GM12878 (cell line): Measurements from ENCODE around the gene BCAR3. TPM values are rescaled to one million over a fixed set of nuclear protein-coding genes. Genes with fewer than 3 reads are reported as not detected.

Source experiments
- BCL11A ChIP-seq: IDR thresholded peaks from 2 replicates; pipeline ENCODE4 v1.6.1; 2011; ENCODE audit warnings: low read depth, low read length
- CTCF ChIP-seq, 3 experiments: IDR thresholded peaks in 2 of 3; conservative IDR thresholded peaks in 1 of 3; 2 replicates each; pipeline ENCODE4 v1.5.1; 2011; ENCODE audit warnings: low read depth in 3 of 3, low read length in 3 of 3, mild to moderate bottlenecking in 3 of 3, control low read depth in 2 of 3, moderate library complexity in 2 of 3, inconsistent platforms in 1 of 3, mixed read lengths in 1 of 3; ENCODE audit not compliant: control insufficient read depth in 2 of 3, insufficient read depth in 1 of 3; ENCODE audit errors: extremely low read depth in 1 of 3
- E2F4 ChIP-seq: IDR thresholded peaks from 2 replicates; pipeline ENCODE4 v1.6.1; 2012; ENCODE audit warnings: low read depth, low read length, improper control_type of control experiment
- EED ChIP-seq: sonication (generic); IDR thresholded peaks from 2 replicates; pipeline ENCODE4 v1.6.1; 2016; ENCODE audit warnings: antibody characterized with exemption, low read depth
- EGR1 ChIP-seq, 2 experiments: IDR thresholded peaks; 1 replicate in 1 of 2; 2 replicates in 1 of 2; pipeline ENCODE4 v1.6.1; 2011 to 2012; ENCODE audit warnings: low read depth in 2 of 2, low read length in 2 of 2, borderline replicate concordance in 1 of 2, mild to moderate bottlenecking in 1 of 2, moderate library complexity in 1 of 2
- HDGF ChIP-seq: fragments of 450-650 bp; IDR thresholded peaks from 2 replicates; pipeline ENCODE4 v1.6.1; 2016; ENCODE audit warnings: antibody characterized with exemption
- IKZF1 ChIP-seq: fragments of 450-650 bp; conservative IDR thresholded peaks from 2 replicates; pipeline ENCODE4 v1.6.1; 2017; ENCODE audit warnings: antibody characterized with exemption, mild to moderate bottlenecking
- JUND ChIP-seq: IDR thresholded peaks from 2 replicates; pipeline ENCODE4 v1.6.1; 2012; ENCODE audit warnings: low read depth, mild to moderate bottlenecking, low read length, improper control_type of control experiment, moderate library complexity
- LARP7 ChIP-seq: fragments of 450-650 bp; IDR thresholded peaks from 2 replicates; pipeline ENCODE4 v1.6.1; 2017; ENCODE audit warnings: mild to moderate bottlenecking
- MEF2A ChIP-seq: IDR thresholded peaks from 2 replicates; pipeline ENCODE4 v1.6.1; 2011; ENCODE audit warnings: low read depth, mild to moderate bottlenecking, low read length, moderate library complexity; ENCODE audit not compliant: insufficient read depth
- MEF2B ChIP-seq: fragments of 450-650 bp; IDR thresholded peaks from 2 replicates; pipeline ENCODE4 v1.6.1; 2018; ENCODE audit warnings: mild to moderate bottlenecking, moderate library complexity; ENCODE audit not compliant: partially characterized antibody, poor library complexity, severe bottlenecking
- MYB ChIP-seq: fragments of 150-350 bp; IDR thresholded peaks from 2 replicates; pipeline ENCODE4 v1.6.1; 2014; ENCODE audit warnings: mild to moderate bottlenecking, low read depth, low read length, borderline replicate concordance
- NBN ChIP-seq: fragments of 450-650 bp; IDR thresholded peaks from 2 replicates; pipeline ENCODE4 v1.6.1; 2016
- NFYA ChIP-seq: IDR thresholded peaks from 2 replicates; pipeline ENCODE4 v1.6.1; 2011; ENCODE audit warnings: low read depth, mild to moderate bottlenecking, low read length, improper control_type of control experiment, borderline replicate concordance
- NKRF ChIP-seq: fragments of 450-650 bp; conservative IDR thresholded peaks from 2 replicates; pipeline ENCODE4 v1.6.1; 2017; ENCODE audit warnings: mild to moderate bottlenecking, moderate library complexity
- PKNOX1 ChIP-seq: fragments of 450-650 bp; IDR thresholded peaks from 2 replicates; pipeline ENCODE4 v1.6.1; 2016; ENCODE audit warnings: mild to moderate bottlenecking
- POLR2A ChIP-seq: IDR thresholded peaks from 2 replicates; pipeline ENCODE4 v1.6.1; 2011; ENCODE audit warnings: low read depth, mild to moderate bottlenecking, low read length
- POU2F2 ChIP-seq: IDR thresholded peaks from 3 replicates; pipeline ENCODE4 v1.6.1; 2011; ENCODE audit warnings: low read depth, mild to moderate bottlenecking, low read length, borderline replicate concordance
- RBBP5 ChIP-seq: fragments of 200-600 bp; sonication (generic); conservative IDR thresholded peaks from 2 replicates; pipeline ENCODE4 v1.6.1; 2016
- SPI1 ChIP-seq: IDR thresholded peaks from 2 replicates; pipeline ENCODE4 v1.6.1; 2011; ENCODE audit warnings: low read depth, mild to moderate bottlenecking, low read length, moderate library complexity, borderline replicate concordance; ENCODE audit not compliant: insufficient read depth
- SREBF2 ChIP-seq: IDR thresholded peaks from 2 replicates; pipeline ENCODE4 v1.6.1; 2012; ENCODE audit warnings: mild to moderate bottlenecking, low read length
- SRF ChIP-seq, 2 experiments: IDR thresholded peaks; 2 replicates each; pipeline ENCODE4 v1.6.1; 2011; ENCODE audit warnings: low read depth in 2 of 2, low read length in 2 of 2, mild to moderate bottlenecking in 1 of 2, moderate library complexity in 1 of 2
- USF1 ChIP-seq: IDR thresholded peaks from 2 replicates; pipeline ENCODE4 v1.6.1; 2011; ENCODE audit warnings: borderline replicate concordance, low read depth, mild to moderate bottlenecking, moderate library complexity, mixed read lengths, low read length; ENCODE audit not compliant: insufficient read depth; ENCODE audit errors: extremely low read length
- USF2 ChIP-seq: IDR thresholded peaks from 2 replicates; pipeline ENCODE4 v1.6.1; 2011; ENCODE audit warnings: low read depth, low read length, improper control_type of control experiment, borderline replicate concordance
- polyA plus RNA-seq, 11 experiments: library from polyadenylated mRNA; depleted of rRNA in 4 of 11; unstranded in 6 of 11; stranded (reverse) in 5 of 11; fragments of >200 nt; fragmentation: Nextera tagmentation in 4 of 11; fragmentation: Illumina TruSeq in 1 of 11; extraction: Ambion mirVana in 4 of 11; extraction: Trizol in 1 of 11; gene quantifications; 1 replicate in 1 of 11; 2 replicates in 10 of 11; pipeline versions ENCODE4 v1.2.1 to v1.2.3, GENCODE V29; 2011 to 2016; ENCODE audit warnings: inconsistent platforms in 2 of 11, missing spikeins in 2 of 11, low read depth in 1 of 11
- total RNA-seq, 4 experiments: library from RNA; depleted of rRNA in 3 of 4; stranded (reverse); fragments of >200 nt in 3 of 4; fragmentation: Illumina TruSeq in 1 of 4; extraction: Trizol in 1 of 4; gene quantifications; 2 replicates each; pipeline versions ENCODE4 v1.2.1 to v1.2.3, GENCODE V29; 2013 to 2021

Gene BCAR3
- total and polyA plus RNA-seq, 10 of the 15 experiments (the other 5 are each of a cell fraction or from before 2014, with no cell fraction given) = 1.3 to 6.6 (median 1.8) TPM

GRCh38 chr1:93704052-93704451 lies 22.4 kb upstream of the BCAR3 start (continued):
- peak in 1 of 2 experiments; percentile 85; a peak in 2 of 3 replicates for TF ChIP-seq EGR1 (IDR thresholded peaks at IDR 0.05; ENCODE audit: borderline replicate concordance in 1 of 2, low read depth in 2 of 2, low read length in 2 of 2)
- TF ChIP-seq LARP7 = no peak
- peak; percentile 99 for TF ChIP-seq MEF2A
- TF ChIP-seq JUND = peak; percentile 62; the same call in 1 of the 2 replicates
- peak; percentile 95 for TF ChIP-seq EED
- TF ChIP-seq BCL11A = peak; percentile 100
- TF ChIP-seq IKZF1 = peak; percentile 95
- TF ChIP-seq NBN = peak; percentile 98
- TF ChIP-seq PKNOX1 = peak; percentile 70
- peak; percentile 96 for TF ChIP-seq MEF2B
- peak; percentile 89; the same call in 2 of the 3 replicates for TF ChIP-seq POU2F2
- TF ChIP-seq E2F4 = no peak
- peak in 1 of 2 experiments; percentile 79; a peak in 1 of 4 replicates for TF ChIP-seq SRF (IDR thresholded peaks at IDR 0.05; ENCODE audit: low read depth in 2 of 2, low read length in 2 of 2)
- no peak for TF ChIP-seq USF2
- TF ChIP-seq SREBF2 = no peak
- TF ChIP-seq MYB = peak; percentile 50; the same call in 1 of the 2 replicates
- peak; percentile 98 for TF ChIP-seq SPI1
- no peak; the same call in 1 of the 2 replicates for TF ChIP-seq NKRF
- TF ChIP-seq RBBP5 = no peak
- no peak for TF ChIP-seq NFYA
- no peak for TF ChIP-seq CTCF (IDR thresholded peaks at IDR 0.05 in 2 of 3, conservative IDR thresholded peaks at IDR 0.05 in 1 of 3; ENCODE audit: control insufficient read depth in 2 of 3, extremely low read depth in 1 of 3, insufficient read depth in 1 of 3, low read depth in 3 of 3, low read length in 3 of 3)
- no peak for TF ChIP-seq HDGF
- no peak for TF ChIP-seq USF1
- TF ChIP-seq POLR2A = no peak
